Measurements from ENCODE around the gene ATP6V0B. TPM values are rescaled to one million over a fixed set of nuclear protein-coding genes. Genes with fewer than 3 reads are reported as not detected.

ATP6V0B gene
- total RNA-seq, 4 donors from 2014 or later: 135 to 180 (median 169) TPM

DNA sequence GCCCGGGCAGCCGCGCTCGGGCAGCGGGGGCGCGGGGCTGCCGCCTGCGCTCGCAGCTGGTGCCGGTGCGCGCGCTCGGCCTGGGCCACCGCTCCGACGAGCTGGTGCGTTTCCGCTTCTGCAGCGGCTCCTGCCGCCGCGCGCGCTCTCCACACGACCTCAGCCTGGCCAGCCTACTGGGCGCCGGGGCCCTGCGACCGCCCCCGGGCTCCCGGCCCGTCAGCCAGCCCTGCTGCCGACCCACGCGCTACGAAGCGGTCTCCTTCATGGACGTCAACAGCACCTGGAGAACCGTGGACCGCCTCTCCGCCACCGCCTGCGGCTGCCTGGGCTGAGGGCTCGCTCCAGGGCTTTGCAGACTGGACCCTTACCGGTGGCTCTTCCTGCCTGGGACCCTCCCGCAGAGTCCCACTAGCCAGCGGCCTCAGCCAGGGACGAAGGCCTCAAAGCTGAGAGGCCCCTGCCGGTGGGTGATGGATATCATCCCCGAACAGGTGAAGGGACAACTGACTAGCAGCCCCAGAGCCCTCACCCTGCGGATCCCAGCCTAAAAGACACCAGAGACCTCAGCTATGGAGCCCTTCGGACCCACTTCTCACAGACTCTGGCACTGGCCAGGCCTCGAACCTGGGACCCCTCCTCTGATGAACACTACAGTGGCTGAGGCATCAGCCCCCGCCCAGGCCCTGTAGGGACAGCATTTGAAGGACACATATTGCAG is 38.2 kb upstream of the ATP6V0B start:
- TF ChIP-seq CTCF (IDR thresholded peaks at IDR 0.05) (no peak), POLR2A (IDR thresholded peaks at IDR 0.05) (no peak)
- no peak for DNase-seq (ENCODE audit: low spot score in 2 of 2)
- 37 to 45% methylated on average over 17 to 23 of the region's 56 CpGs for WGBS, 2 donors
- H3K4me3 ChIP-seq (ENCODE audit: low read depth, poor library complexity, severe bottlenecking): no peak overlapping the region
- intact Hi-C loops (cut with DNase I; ENCODE audit: low total_unique reads): loop anchor here (10.0 kb wide), 2 partner anchors 108 to 412 kb away; no protein-coding TSS in a partner anchor

DNA sequence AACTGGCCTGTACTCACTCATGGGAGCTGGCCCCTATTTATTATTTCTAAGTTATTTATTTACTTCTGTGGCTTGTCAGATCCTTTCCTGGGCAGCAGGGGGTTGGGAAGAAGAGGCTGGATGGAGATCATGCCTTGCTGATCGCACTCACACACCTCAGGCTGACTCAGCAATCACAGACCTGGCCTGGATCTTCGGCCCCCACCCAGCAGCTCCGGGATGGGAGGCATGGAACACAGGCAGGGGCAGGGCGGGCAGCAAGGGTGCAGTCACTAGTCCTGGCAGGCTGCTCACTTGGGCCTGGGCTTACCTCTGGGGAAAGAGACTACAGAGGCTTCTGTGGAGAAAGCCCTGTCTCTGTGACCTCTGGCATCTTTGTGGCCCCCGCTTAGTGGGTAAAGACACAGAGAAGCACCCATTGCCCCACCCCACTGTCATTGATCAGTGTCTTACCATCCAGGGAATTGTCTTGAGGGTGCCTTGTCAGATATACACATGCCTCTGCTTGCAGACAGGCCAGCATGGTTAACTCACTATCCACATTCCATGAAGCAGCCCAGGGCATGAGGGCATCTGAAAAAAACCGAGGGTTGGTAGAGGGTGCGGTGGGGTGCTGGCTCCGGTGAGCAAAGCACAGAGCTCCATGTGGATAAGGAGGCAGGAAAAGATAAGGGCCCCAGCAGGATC is 37.4 kb upstream of the ATP6V0B start:
- H3K4me3 ChIP-seq (ENCODE audit: low read depth, poor library complexity, severe bottlenecking): no peak overlapping the region
- no peak for DNase-seq (ENCODE audit: low spot score in 2 of 2)
- WGBS, 2 donors: 67 to 78% methylated on average over 8 of the region's 8 CpGs
- intact Hi-C loops (cut with DNase I; ENCODE audit: low total_unique reads): loop anchor here (10.0 kb wide), 2 partner anchors 107 to 413 kb away; no protein-coding TSS in a partner anchor
- TF ChIP-seq POLR2A (IDR thresholded peaks at IDR 0.05): no peak
- no peak for TF ChIP-seq CTCF (IDR thresholded peaks at IDR 0.05)

DNA sequence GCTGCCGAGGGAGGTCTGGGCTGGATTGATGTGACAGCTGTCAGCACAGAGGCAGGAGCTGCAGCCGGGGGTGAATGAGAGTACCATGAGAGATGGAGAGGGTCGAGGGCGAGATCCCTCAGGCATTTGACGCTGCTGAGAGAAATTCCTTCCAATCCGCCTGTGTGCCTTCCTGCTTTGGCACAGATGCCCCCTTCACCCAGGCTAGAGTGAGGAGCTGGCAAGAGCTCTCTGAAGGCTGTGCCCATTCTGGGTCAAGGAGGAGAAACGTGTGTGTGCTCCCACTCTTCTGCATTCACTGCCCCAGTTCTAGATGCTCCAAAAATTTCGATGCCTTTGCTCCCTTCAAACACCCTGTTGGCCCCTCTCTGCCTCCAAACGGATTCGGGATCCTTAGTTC is 36.4 kb upstream of the ATP6V0B start:
- WGBS, 2 donors: 69 to 86% methylated on average over 10 of the region's 10 CpGs
- no peak for TF ChIP-seq POLR2A (IDR thresholded peaks at IDR 0.05)
- TF ChIP-seq CTCF (IDR thresholded peaks at IDR 0.05): no peak
- H3K4me3 ChIP-seq (ENCODE audit: low read depth, poor library complexity, severe bottlenecking): no peak overlapping the region
- intact Hi-C loops (cut with DNase I; ENCODE audit: low total_unique reads): loop anchor here (10.0 kb wide), 2 partner anchors 106 to 414 kb away; no protein-coding TSS in a partner anchor
- no peak for DNase-seq (ENCODE audit: low spot score in 2 of 2)

DNA sequence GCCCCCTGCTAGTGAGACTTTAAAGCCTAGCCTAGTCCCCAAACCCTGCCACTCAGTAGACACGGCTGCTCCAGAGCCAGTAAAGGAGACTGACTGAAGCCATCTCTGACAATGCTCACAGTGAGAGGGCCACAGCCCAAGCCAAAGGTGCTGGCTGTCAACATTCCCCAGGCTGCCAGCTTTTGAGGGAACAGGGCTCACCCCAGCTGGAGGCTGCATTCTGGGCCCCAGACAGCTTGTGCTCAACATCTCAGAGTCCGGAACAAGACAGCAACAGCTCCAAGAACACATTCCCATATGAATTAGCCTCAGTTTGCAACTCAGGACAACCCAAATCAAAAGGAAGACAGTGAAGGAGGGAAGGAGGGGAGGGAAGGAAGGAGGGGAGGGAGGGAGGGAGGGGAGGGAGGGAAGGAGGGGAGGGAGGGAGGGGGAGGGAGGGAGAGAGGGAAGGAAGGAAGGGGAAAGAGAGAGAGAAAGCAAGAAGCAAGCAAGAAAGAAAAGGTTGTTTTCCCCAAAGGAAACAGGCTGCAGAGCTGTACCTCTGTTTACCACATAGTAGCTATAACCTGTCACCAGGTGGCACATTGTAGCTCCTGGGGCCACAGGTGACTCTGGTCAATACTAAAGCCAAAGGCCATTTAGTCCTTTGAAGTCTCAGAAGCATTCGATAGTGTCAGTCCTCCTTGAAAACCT is 35.7 kb upstream of the ATP6V0B start:
- no peak overlapping the region for H3K4me3 ChIP-seq (ENCODE audit: low read depth, poor library complexity, severe bottlenecking)
- intact Hi-C loops (cut with DNase I; ENCODE audit: low total_unique reads): loop anchor here (10.0 kb wide), 2 partner anchors 106 to 414 kb away; no protein-coding TSS in a partner anchor
- 40 to 53% methylated on average over 3 of the region's 3 CpGs for WGBS, 2 donors
- TF ChIP-seq CTCF (IDR thresholded peaks at IDR 0.05) (no peak), POLR2A (IDR thresholded peaks at IDR 0.05) (no peak)
- no peak for DNase-seq (ENCODE audit: low spot score in 2 of 2)

- intact Hi-C loops (cut with DNase I; ENCODE audit: low total_unique reads): no loop called here
- no peak for DNase-seq (ENCODE audit: low spot score in 2 of 2)
- no peak overlapping the region for H3K4me3 ChIP-seq (ENCODE audit: low read depth, poor library complexity, severe bottlenecking)
- TF ChIP-seq POLR2A (IDR thresholded peaks at IDR 0.05): no peak
- TF ChIP-seq CTCF (IDR thresholded peaks at IDR 0.05): no peak
- WGBS, 2 donors: 91 to 97% methylated on average over 3 of the region's 3 CpGs
These were observed 32.3 kb upstream of the ATP6V0B start for GRCh38 chr1:43942411-43942810.

All from lower leg skin (tissue), 4 donors.